NCI-H345 treated with DMSO at 0.1 percent for 48 hours (cell line): Measurements from ENCODE around the gene CYP3A5.
"Not testable (repeated sequence)": the region's sequence is repeated elsewhere in the genome, so short reads cannot be mapped to it uniquely, and the experiment has no call there.

Experiments
- DNase-seq: peaks from one replicate; lab custom pipeline; 2025; ENCODE audit not compliant: unreplicated experiment; lab: John Stamatoyannopoulos, UW

The CYP3A5 gene

DNA sequence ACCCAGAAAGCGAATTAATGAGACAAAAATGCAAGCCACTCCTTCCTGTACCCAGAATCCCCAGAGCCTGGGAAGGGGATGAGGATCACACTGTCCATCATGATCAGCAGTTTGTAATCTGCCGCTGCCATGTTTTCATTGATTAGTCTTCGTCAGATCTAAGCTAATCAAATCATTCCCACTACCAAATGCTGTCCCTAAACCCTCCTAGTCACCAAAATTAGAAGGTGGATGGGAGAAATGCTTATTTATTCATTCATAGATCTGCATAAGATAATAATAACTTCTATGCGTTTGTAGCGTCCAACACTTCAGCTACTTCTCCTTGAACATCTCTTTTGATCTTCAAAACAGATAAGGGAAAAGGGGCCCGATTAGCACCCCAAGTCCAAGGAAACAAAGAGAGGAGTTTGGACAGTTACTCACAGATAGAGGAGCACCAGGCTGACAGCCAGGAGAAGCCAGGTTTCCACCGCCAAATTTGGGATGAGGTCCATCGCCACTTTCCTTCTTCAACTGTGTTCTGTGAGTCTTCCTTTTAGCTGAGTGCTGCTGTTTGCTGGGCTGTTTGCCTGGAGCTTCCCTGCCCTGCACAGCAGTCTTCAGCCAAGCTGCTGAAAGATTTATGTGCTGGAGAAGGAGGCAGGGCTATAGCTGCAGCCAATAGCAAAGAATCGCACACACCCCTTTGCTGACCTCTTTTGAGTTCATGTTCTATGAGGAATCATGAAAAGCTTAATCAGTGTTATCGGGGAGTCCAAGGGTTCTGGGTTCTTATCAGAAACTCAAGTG is at the start of gene CYP3A5:
CYP3A5 (minus strand) TSS at position 597 of the 792 bp plus-strand sequence; CDS start at position 497, 100 bp downstream.
- no peak for DNase-seq

DNA sequence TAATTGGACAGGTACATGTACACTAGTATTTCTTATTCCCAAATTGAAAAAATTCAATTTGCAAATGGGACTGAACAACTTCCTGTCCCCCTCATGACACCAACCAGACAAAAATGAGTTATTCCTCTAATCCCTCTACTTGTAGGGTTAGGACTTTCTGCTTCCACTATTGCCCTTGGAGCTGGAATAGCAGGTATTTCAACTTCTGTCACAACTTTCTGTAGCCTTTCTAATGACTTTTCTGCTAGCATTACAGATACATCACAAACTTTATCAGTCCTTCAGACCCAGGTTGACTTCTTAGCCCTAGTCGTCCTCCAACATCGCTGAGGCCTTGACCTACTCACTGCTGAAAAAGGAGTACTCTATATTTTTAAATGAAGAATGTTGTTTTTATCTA is 48.8 kb upstream of the CYP3A5 start:
- DNase-seq, result no peak

DNA sequence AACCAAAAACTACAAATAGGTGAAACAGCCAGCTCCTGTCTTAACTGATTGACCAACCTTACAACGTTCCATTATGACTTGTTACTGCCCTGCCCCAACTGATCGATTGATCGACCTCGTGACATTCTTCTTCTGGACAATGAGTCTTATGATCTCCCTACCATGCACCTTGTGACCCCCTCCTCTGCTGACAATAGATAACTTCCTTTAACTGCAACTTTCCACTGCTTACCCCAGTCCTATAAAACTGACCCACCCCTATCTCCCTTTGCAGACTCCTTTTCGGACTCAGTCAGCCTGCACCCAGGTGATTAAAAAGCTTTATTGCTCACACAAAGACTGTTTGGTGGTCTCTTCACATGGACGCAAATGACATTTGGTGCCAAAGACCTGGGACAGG is 43.4 kb upstream of the CYP3A5 start:
- DNase-seq, result not testable (repeated sequence)

DNA sequence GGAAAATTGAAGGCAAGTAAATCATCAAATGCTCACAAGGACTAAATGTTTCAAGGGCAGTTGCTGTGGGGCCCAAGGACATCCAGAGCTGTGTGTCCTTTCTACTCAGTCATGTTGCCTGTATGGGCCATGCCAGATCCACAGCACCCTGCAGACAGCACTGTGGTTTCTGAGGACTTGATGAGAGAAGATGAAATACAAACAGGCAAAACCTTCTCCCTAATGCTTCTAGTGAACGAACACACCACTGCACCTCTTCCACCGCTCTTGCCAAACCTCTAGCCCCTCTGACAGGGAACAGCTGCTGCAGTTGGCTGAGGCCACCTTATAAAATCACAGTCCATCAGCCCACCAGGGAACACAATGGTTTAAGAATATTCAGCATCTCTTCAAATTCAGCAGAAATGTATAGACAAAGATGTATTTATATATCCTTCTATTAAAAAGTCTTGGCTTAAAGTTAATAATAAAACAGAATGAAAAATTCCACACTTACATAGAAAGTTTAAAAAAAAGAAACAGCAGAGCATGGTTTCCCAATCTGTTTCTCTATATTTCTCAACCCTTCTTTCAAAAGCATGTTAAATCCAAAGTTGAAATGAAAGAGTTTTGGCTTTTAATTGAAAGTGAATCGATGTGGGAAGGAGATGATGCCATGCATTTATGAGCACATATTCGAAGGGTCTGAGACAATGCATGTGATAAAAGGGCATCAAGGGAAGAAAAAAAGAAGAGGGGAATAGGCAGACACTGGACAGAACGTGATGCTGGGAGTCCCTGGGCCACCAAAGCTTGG is 41.2 kb upstream of the CYP3A5 start:
- DNase-seq, result no peak

DNA sequence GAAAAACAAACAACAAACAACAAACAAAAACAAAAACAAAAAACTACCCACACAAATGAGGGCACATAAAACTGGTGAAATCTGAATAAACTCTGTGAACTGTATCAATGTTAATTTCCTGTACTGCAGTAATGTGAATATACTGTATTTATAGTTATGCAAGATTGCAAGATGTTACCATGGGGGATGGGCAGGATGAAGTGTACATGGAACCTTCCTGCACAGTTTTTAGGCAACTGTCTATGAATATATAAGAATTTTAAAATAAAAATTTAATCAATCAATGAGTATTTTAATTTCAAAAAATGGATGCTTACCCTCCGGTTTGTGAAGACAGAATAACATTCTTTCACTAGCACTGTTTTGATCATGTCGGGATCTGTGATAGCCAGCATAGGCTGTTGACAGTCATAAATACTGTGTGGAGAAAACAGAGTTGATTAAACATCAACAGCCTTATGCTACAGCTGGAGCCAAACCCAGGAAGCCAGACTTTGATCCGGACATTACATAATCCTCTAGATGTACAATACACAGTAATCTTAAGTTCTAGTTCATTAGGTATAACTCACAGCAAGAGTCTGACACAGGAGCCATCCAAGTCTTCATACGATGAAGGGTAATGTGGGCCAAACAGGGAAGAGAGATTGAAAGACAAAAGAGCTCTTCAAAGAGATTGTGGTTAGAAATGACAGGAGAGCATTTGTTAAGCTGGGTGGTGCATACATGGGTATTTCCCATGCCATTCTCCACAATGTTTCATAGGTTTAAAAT is 40.4 kb upstream of the CYP3A5 start:
- no peak for DNase-seq

DNA sequence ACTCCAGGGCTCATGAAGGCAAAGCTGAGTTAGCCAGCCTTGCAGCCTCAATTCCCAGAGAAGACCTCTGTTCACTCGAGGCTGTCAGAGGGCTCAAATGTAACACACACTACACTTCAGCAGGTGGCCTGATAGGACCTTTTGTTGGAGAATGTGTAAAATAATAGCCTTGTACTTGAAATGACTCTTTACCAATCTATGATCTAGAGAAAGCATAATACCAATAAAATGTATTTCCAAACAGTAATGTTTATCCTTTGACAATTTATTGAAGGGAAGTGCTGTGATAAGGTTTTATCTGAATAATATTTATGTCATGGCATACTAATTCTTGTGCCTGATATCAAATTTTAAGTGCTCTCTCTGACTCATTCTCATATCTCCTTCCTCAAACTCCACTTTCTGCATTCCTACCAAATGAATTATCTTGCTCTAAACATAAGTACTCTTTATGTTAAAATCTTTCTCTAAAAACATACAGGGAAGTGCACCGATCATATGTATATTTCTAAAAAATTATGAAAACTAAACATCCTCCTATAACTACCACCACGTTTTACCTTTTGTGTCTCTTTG is 34.3 kb upstream of the CYP3A5 start:
- no peak for DNase-seq

DNA sequence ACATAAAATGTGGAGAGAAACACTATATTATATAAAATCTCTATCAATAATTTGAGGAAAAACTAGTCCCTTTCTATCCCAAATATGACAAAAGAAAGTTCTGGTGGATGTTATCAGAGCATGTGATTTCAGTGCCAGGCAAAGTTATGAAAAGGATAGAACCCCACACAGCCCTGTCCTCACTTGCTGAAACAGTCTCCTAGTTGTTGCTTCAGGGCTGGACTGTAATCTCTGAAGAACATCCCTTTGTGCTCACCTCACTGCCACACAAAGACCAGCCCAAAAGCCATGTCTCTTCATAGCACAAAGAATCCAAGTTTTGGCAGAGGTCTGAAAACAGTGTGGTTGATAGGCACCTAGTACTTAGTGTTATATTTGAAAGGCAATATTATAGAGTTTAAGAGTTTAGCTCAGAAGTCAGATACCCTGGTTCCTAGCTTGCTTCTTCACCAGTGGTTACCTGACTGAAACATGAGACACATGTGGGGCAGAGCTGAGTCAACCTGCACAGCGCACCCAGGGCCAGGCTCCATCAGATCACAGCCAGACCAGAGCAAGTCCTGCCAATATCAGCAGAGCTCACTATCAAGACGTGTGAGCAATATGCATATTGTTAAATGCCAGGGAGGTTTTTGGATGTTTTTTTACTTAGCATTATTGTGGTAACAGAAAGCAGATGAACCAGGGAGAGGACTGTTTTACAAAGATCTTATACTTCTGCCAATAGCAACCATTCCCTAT is 30.2 kb upstream of the CYP3A5 start:
- DNase-seq, result no peak

DNA sequence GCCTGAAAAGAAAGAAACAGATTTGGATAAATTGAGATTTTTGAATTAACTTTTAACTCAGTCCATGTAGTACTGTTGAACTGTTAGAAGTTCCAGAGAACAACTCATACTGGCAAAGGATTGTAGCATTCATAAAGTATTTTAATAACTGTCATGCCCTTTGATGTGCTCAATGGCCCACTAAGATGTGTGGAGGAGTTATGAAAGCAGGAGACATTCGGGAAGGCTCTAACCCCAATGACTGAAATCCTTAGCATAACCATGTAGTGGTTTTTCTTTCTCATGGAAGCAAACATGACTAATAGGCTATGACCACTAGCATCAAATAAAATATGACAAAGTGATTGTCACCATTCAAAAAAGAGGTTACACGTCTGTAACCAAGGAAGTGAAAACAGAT is 29.5 kb upstream of the CYP3A5 start:
- no peak for DNase-seq

DNA sequence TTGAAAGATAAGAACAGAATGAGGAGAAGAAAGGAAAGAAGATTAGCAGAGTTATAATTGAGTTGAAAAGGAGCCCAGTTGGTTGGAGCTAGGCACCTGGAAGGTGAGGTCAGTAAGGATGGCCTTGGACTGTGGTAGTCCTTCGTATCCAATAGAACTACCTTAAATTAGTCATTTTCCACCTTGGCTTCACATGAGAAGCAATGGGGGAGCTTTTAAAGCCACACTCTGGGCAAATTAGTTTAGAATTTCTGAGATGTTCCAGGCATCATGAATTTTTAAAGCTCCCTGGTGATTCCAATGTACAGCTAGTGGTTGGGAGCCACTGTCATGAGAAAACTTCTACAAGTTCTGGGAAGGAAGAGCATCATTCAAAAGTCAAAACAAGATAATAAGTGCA is 27.3 kb upstream of the CYP3A5 start:
- DNase-seq, result no peak

DNA sequence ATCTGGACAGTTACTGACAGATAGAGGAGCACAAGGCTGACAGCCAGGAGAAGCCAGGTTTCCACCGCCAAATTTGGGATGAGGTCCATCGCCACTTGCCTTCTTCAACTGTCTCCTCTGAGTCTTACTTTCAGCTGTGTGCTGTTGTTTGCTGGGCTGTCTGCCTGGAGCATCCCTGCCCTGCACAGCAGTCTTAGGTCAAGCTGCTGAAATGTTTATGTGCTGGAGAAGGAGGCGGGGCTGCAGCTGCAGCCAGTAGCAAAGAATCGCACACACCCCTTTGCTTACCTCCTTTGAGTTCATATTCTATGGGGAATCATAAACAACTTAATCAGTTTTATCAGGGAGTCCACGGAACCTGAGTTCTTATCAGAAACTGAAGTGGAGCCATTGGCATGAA is 20.1 kb upstream of the CYP3A5 start:
- DNase-seq, result no peak

DNA sequence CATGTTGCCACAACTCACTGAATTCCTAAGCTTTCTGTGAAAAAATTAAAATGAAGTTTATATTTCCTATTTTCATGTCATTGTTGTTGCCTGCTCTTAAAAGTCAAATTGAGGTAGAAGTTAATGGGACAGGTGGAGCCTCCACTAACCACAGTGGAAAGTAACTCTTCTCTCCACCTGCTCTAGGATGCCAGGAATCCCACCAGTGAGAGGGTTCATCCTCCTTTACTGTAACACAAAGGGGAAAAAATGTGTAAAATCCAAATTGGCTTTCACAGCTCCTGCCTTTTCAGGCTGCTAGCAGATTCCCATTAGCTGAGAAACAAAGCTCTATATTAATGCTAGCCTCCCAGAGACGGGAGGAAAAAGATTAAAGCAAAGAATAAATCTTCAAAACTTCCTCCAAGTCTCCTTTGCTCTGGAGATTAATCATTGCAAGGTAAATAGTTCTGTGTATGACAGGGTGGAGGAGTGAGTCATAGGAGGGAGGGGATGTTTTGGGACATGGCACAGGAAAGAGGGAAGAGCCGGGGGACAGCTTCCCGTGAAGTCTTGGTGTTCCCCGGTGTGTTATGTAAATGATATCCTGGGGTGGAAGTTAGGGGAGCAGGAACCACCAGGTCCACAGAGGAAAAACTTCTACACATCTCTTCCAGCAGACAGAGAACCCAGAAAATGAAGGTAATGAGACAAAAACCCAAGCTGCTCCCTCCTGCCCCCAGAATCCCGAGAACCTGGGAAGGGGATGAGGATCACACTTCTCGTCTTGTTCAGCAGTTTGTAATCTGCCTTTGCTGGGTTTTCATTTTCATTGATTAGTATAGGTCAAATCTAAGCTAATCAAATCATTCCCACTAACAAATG is 19.3 kb upstream of the CYP3A5 start:
- DNase-seq, result not testable (repeated sequence)

DNA sequence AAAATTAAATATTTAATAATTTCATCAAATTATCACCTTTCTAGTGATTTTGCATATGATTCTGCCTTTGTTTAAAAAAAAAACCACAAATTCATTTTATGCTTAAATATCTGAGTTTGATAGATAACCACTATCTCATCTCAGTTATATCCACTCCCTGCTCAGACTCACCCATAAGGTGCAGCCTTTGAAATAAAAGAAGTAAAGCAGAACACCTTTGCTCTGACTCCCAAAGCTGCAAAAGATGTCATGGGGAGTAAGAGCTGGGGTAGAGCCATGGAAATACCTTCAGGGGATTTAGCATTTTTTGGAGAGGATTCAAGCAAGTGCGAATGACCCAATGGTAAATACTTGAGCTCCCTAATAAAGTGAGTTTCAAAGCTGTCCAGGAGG is 15.1 kb upstream of the CYP3A5 start:
- no peak for DNase-seq

DNA sequence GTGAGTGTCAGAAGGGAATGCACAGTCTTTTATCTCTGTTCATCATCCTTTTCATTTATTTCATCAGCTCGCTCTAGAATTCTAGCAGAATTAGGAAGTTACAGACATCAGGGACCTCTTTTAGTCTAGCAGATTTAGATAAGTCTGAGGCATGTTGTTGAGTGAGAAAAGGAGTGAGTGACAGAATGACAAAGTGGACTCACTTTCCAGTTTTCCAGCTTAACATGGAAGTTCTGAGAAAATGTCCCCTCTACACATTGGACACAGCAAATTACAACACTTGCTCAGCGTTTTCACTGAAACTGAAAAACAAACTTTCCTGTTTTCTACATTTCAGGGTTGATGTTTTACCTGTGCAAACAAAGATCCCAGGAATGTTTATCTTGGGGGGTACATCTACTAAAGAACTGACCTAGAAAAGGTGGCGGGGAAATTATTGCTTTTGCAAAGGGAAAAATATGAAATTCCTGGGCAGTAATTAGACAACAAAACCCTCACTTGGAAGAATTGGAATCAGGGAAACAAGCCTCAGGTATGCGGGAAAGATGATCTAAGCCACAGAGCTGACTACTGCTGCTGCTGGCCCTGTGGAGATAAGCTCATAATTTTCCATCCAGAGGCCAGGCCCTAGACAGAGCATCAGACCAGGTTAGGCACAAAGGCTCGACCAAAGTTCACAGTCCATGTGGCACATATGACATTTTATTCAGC is 14.6 kb upstream of the CYP3A5 start:
- DNase-seq, result no peak

DNA sequence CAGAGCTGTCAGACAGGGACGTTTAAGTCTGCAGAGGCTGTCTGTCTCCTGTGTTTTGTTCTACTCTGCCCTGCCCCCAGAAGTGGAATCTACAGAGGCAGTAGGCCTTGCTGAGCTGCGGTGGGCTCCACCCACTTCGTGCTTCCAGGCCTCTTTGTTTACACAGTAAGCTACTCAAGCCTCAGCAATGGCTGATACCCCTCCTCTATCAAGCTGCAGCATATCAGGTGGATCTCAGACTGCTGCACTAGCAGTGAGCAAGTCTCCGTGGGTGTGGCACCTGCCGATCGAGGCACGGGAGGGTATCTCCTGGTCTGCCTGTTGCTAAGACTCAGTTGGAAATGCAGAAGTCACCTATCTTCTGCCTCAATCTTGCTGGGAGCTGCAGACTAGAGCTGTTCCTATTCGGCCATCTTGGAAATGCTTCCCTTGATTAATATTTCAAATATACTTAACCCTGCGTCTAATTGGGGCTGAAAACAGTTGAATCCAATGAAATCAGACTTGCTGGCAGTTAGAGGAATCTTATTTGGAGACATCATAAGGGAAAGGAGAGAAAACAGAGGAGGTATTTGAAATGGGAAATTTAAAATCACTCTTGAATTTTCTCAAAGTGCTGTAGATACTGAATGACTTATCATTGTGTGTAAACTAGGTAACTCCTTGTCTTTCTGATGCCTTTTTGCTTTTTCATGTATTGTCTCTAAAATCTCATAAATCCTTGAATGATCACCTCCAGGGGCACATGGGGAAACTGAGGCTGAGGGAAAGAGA is 13.8 kb upstream of the CYP3A5 start:
- DNase-seq, result peak; percentile 10

DNA sequence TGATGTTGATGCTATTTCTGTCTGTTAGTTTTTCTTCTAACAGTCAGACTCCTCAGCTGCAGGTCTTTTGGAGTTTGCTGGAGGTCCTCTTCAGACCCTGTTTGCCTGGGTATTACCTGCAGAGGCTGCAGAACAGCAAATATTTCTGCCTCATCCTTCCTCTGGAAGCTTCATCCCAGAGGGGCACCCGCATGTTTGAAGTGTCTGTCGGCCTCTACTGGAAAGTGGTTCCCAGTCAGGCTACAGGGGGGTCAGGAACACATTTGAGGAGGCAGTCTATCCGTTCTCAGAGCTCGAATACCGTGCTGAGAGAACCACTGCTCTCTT is 13.3 kb upstream of the CYP3A5 start:
- DNase-seq, result no peak

DNA sequence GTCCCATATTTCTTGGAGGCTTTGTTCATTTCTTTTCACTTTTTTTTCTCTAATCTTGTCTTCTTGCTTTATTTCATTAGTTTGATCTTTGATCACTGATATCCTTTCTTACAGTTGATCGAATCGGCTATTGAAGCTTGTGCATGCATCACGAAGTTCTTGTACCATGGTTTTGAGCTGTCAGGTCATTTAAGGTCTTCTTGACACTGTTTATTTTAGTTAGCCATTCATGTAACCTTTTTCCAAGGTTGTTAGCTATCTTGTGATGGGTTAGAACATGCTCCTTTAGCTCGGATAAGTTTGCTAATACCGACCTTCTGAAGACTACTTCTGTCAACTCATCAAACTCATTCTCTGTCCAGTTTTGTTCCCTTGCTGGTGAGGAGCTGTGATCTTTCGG is 12.8 kb upstream of the CYP3A5 start:
- DNase-seq, result not testable (repeated sequence)

DNA sequence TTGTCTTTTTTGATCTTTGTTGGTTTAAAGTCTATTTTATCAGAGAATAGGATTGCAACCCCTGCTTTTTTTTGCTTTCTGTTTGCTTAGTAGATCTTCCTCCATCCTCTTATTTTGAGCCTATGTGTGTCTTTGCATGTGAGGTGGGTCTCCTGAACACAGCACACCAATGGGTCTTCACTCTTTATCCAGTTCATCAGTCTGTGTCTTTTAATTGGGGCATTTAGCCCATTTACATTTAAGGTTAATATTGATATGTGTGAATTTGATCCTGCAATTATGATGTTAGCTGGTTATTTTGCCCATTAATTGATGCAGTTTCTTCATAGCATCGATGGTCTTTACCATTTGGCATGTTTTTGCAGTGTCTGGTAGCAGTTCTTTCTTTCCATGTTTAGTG is 11.9 kb upstream of the CYP3A5 start:
- DNase-seq, result not testable (repeated sequence)

DNA sequence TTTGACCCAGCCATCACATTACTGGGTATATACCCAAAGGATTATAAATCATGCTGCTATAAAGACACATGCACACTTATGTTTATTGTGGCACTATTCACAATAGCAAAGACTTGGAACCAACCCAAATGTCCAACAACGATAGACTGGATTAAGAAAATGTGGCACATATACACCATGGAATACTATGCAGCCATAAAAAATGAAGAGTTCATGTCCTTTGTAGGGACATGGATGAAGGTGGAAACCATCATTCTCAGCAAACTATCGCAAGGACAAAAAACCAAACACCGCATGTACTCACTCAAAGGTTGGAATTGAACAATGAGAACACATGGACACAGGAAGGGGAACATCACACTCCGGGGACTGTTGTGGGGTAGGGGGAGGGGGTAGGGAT is 11.1 kb upstream of the CYP3A5 start:
- not testable (repeated sequence) for DNase-seq
